Smooth muscle cell (in vitro differentiated cells): ENCODE results near the gene ANKRD11. TPM values are rescaled to one million over a fixed set of nuclear protein-coding genes. Genes with fewer than 3 reads are reported as not detected.

Experiments used
- DNase-seq: peaks from one replicate; lab custom pipeline; 2025; ENCODE audit not compliant: unreplicated experiment; lab: John Stamatoyannopoulos, UW
- H2AFZ ChIP-seq: fragments of 200-600 bp; sonication (generic); 2 replicates; pipeline ENCODE4 v1.6.0; 2016; ENCODE audit warnings: antibody characterized with exemption, low read depth, mild to moderate bottlenecking
- H3F3A ChIP-seq: fragments of 200-600 bp; sonication (generic); 2 replicates; pipeline ENCODE4 v1.6.0; 2017; ENCODE audit warnings: antibody characterized with exemption, low read depth
- H3K27ac ChIP-seq: fragments of 200-600 bp; sonication (generic); 2 replicates; pipeline ENCODE4 v1.5.1; 2016; ENCODE audit warnings: low read depth, mild to moderate bottlenecking
- H3K27me3 ChIP-seq: fragments of 200-600 bp; sonication (generic); 2 replicates; pipeline ENCODE4 v1.6.1; 2016; ENCODE audit warnings: low read depth, mild to moderate bottlenecking
- H3K36me3 ChIP-seq: fragments of 200-600 bp; sonication (generic); 2 replicates; pipeline ENCODE4 v1.5.1; 2016; ENCODE audit warnings: low read depth
- H3K4me1 ChIP-seq: fragments of 200-600 bp; sonication (generic); 2 replicates; pipeline ENCODE4 v1.5.1; 2016; ENCODE audit warnings: low read depth
- H3K4me2 ChIP-seq: fragments of 200-600 bp; sonication (generic); 2 replicates; pipeline ENCODE4 v1.6.0; 2016; ENCODE audit warnings: mild to moderate bottlenecking
- H3K4me3 ChIP-seq: fragments of 200-600 bp; sonication (generic); 2 replicates; pipeline ENCODE4 v1.5.1; 2016; ENCODE audit warnings: mild to moderate bottlenecking
- H3K79me2 ChIP-seq: fragments of 200-600 bp; sonication (generic); 2 replicates; pipeline ENCODE4 v1.6.0; 2016; ENCODE audit warnings: low read depth, mild to moderate bottlenecking
- H3K9ac ChIP-seq: fragments of 200-600 bp; sonication (generic); 2 replicates; pipeline ENCODE4 v1.6.0; 2016; ENCODE audit warnings: low read depth
- H3K9me3 ChIP-seq: fragments of 200-600 bp; sonication (generic); replicated peaks from 2 replicates; pipeline ENCODE4 v1.5.1; 2016; ENCODE audit warnings: low read depth
- H4K20me1 ChIP-seq: fragments of 200-600 bp; sonication (generic); 2 replicates; pipeline ENCODE4 v1.6.0; 2016; ENCODE audit warnings: low read depth
- CTCF ChIP-seq: fragments of 200-600 bp; sonication (generic); IDR thresholded peaks from 2 replicates; pipeline ENCODE4 v1.5.1; 2017; ENCODE audit warnings: borderline replicate concordance, mild to moderate bottlenecking, antibody characterized with exemption; ENCODE audit not compliant: insufficient read depth, poor library complexity, severe bottlenecking
- WGBS: methylation state at CpG from one replicate; pipeline ENCODE4 v1.1.7; 2016; ENCODE audit warnings: low lambda C conversion rate; 5-methylcytosine and 5-hydroxymethylcytosine counted together
- polyA plus RNA-seq: library from polyadenylated mRNA; unstranded; fragments of >200 nt; fragmentation: Nextera tagmentation; extraction: Ambion mirVana; gene quantifications from 2 replicates; pipeline ENCODE4 v1.2.1, GENCODE V29; 2016
- total RNA-seq: library from RNA; depleted of rRNA; stranded (reverse); fragments of >200 nt; gene quantifications from 2 replicates; pipeline ENCODE4 v1.2.3, GENCODE V29; 2014

ANKRD11 gene
- total and polyA plus RNA-seq, 2 experiments from 2014 or later: 31.5 to 105 TPM

GRCh38 chr16:89442588-89442987 is 47.8 kb downstream of the ANKRD11 start:
- peak overlapping the region; percentile 47 for H3K4me2 ChIP-seq
- no peak for DNase-seq
- peaks cover 39% of the 10 kb centered on the region for H3K4me1 ChIP-seq
- no peak for TF ChIP-seq CTCF
- WGBS: 60% methylated on average over 10 of the region's 10 CpGs
- H3K4me3 ChIP-seq: no peak overlapping the region
- H3F3A ChIP-seq: peaks cover 10% of the 10 kb centered on the region
- peaks cover 100% of the 10 kb centered on the region for H4K20me1 ChIP-seq
- peaks cover 100% of the 10 kb centered on the region for H3K79me2 ChIP-seq
- no peaks in the 10 kb centered on the region for H3K27me3 ChIP-seq
- H3K9me3 ChIP-seq: no peaks in the 10 kb centered on the region
- peak overlapping the region; percentile 80 for H3K27ac ChIP-seq
- H3K9ac ChIP-seq: peak overlapping the region; percentile 15
- H3K36me3 ChIP-seq: no peaks in the 10 kb centered on the region
- no peak overlapping the region for H2AFZ ChIP-seq

GRCh38 chr16:89439659-89440058 is 50.7 kb downstream of the ANKRD11 start:
- Histone ChIP-seq H3K4me2 (no peak overlapping the region), H2AFZ (no peak overlapping the region), H4K20me1 (peaks cover 100% of the 10 kb centered on the region), H3K4me3 (no peak overlapping the region), H3K79me2 (peaks cover 100% of the 10 kb centered on the region), H3K27me3 (no peaks in the 10 kb centered on the region), H3K9me3 (no peaks in the 10 kb centered on the region), H3K9ac (no peak overlapping the region), H3K36me3 (no peaks in the 10 kb centered on the region), H3K4me1 (peaks cover 22% of the 10 kb centered on the region), H3F3A (peaks cover 10% of the 10 kb centered on the region), H3K27ac (peak overlapping the region; percentile 50)
- 94% methylated on average over 5 of the region's 5 CpGs for whole genome bisulfite sequencing
- no peak for TF ChIP-seq CTCF
- DNase-seq: no peak

- Histone ChIP-seq H3K4me2 (no peak overlapping the region), H3K27me3 (no peaks in the 10 kb centered on the region), H3K79me2 (peaks cover 100% of the 10 kb centered on the region), H3K36me3 (no peaks in the 10 kb centered on the region), H3K27ac (no peak overlapping the region), H3F3A (peaks cover 3% of the 10 kb centered on the region), H3K9ac (no peak overlapping the region), H2AFZ (no peak overlapping the region), H3K4me3 (no peak overlapping the region), H3K9me3 (no peaks in the 10 kb centered on the region), H4K20me1 (peaks cover 100% of the 10 kb centered on the region), H3K4me1 (peaks cover 9% of the 10 kb centered on the region)
- 96% methylated on average over 8 of the region's 8 CpGs for WGBS
- TF ChIP-seq CTCF: no peak
- no peak for DNase-seq
These were observed 52.4 kb downstream of the ANKRD11 start for GRCh38 chr16:89437991-89438390.

GRCh38 chr16:89437251-89437987 is 52.9 kb downstream of the ANKRD11 start:
- Histone ChIP-seq H4K20me1 (peaks cover 100% of the 10 kb centered on the region), H2AFZ (no peak overlapping the region), H3F3A (peaks cover 3% of the 10 kb centered on the region), H3K4me3 (no peak overlapping the region), H3K36me3 (no peaks in the 10 kb centered on the region), H3K27ac (no peak overlapping the region), H3K27me3 (no peaks in the 10 kb centered on the region), H3K4me2 (no peak overlapping the region), H3K9me3 (no peaks in the 10 kb centered on the region), H3K4me1 (peaks cover 3% of the 10 kb centered on the region), H3K9ac (no peak overlapping the region), H3K79me2 (peaks cover 100% of the 10 kb centered on the region)
- no peak for TF ChIP-seq CTCF
- no peak for DNase-seq
- 89% methylated on average over 8 of the region's 8 CpGs for WGBS
